ENCODE measurements around the gene ABHD10.

Gene ABHD10

GRCh38 chr3:112001526-112001925 lies 22.7 kb downstream of the ABHD10 start:
- DNase-seq (ENCODE audit: low spot score), result no peak

- DNase-seq (ENCODE audit: low spot score), result no peak
Measured at GRCh38 chr3:112002096-112002971, 23.5 kb downstream of the ABHD10 start.

- DNase-seq (ENCODE audit: low spot score), result no peak
Measured at GRCh38 chr3:112003321-112004080, 24.7 kb downstream of the ABHD10 start.

DNA sequence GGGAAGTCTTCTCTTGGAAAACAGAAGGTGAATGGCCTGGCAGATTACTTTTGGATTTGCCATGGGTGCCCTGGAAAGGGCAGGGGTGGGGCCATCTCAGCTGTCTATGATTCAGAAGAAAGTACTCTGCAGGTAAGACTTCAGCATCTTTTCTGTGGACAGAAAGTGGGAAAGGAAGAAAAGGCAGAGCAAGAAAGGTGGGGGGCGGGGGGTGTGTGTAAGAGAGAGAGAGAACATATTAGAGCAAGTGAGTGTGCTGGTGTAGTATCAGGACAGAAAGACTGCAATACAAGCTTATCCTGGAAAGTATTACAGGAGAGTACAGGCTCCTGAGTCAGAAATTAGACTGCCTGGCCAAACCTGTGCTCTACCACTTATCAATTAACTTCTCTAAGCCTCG lies 25.4 kb downstream of the ABHD10 start:
- no peak for DNase-seq (ENCODE audit: low spot score)

GRCh38 chr3:112004669-112005068 lies 25.8 kb downstream of the ABHD10 start:
- no peak for DNase-seq (ENCODE audit: low spot score)

DNA sequence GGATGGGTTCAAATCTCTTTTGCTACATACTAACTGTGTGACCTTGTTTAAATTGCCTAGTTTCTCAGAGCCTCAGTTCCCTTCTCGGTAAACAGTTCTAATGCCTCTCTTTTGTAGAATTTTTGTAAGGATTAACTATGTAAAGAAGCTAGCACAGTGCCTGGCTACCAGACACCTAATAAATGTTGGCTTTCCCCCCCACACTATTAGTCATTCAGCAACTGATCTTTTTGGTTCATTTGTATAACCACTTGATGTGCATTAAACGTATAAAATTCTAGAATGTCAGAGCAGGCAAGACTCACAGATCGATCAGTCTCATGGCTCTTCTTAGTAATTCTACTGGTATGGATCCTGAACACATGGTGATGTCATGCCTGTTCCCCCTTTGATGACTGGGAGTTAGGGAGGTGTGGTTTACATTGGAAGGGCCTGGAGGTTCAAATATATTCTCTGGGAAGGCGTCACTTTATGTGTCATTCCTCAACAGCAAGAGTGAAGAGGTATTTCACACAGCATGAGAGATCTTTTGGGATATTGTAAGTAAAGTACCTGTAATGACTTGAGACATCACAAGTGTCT lies 26.4 kb downstream of the ABHD10 start:
- DNase-seq (ENCODE audit: low spot score), result no peak

DNA sequence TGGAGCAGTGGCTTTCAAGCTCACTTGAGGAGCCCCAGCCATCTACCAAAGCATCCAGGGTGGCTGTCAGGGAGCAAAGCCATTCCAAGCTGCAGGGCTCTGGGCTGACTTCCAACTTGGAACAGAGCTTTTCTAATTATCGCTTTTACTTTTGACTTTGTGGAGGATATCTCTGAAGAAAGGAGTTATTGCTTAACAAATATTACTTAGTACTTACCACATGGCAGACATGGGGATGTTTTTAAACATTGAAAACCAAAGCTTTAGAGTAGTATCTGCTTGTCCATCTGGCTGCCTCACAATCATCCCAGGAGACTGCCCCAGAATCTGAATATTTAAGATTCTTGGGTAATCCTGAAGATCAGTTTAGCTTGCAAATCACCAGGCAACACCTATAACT lies 28.8 kb downstream of the ABHD10 start:
- DNase-seq (ENCODE audit: low spot score), result no peak

GRCh38 chr3:112009670-112010069 lies 30.8 kb downstream of the ABHD10 start:
- no peak for DNase-seq (ENCODE audit: low spot score)

GRCh38 chr3:112010636-112011035 lies 31.8 kb downstream of the ABHD10 start:
- no peak for DNase-seq (ENCODE audit: low spot score)

DNA sequence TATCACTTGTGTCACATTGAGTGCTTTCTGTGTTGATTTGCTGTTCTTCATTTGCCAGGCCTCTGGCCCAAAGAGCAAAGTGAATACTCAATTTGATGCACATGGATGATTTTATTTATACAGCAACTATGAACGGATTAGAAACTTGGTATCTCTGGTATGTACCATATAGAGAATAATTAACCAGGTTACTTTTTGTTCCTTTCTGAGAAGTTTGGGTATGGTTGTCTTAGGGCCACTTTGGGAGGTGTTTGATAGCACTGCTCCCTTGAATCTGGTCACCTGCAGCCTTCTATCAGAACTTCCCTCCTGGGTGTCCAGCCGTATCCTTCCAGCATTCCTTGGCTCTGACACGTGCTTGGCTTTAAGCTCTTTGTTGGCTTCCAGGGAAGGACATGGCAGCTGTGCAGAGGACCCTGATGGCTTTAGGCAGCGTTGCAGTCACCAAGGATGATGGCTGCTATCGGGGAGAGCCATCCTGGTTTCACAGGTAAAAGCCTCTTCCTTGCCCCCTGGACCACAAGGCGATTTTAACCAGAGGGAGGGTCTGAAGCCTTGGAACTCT lies 32.6 kb downstream of the ABHD10 start:
- no peak for DNase-seq (ENCODE audit: low spot score)

DNA sequence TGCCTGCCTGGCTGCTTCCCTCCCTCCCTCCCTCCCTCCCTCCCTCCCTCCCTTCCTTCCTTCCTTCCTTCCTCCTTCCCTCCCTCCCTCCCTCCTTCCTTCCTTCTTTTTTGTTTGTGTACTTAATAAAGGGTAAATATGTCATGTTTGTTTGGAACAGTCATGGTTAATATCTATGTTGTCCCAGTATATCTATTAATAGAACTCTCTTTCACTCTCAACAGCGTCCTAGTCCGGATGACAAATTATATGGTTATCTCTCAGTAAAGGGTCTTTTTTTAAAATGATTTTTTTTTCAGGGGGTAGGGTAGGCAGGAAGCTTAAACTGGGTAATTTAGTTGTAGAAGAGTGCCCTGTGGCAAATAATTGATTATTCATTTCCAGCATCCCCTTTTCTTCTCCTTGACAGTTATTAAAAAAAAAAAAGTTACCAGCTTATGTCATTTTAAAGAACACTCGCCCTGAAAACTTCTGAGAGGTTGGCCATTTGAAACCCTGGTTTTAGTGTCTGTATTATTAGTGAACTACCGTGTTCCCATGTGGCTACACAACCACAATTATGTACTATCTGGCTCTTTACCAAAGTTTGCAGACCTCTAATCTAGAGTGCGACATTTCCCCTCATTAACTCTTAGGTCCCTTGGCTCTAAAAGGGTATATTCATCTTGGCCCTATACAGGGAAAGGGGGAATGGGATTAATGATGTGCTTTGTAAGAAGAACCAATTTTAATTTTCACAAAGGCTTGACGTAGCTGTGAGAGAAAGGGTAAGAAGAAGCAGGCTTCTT lies 33.6 kb downstream of the ABHD10 start:
- DNase-seq (ENCODE audit: low spot score), result no peak

DNA sequence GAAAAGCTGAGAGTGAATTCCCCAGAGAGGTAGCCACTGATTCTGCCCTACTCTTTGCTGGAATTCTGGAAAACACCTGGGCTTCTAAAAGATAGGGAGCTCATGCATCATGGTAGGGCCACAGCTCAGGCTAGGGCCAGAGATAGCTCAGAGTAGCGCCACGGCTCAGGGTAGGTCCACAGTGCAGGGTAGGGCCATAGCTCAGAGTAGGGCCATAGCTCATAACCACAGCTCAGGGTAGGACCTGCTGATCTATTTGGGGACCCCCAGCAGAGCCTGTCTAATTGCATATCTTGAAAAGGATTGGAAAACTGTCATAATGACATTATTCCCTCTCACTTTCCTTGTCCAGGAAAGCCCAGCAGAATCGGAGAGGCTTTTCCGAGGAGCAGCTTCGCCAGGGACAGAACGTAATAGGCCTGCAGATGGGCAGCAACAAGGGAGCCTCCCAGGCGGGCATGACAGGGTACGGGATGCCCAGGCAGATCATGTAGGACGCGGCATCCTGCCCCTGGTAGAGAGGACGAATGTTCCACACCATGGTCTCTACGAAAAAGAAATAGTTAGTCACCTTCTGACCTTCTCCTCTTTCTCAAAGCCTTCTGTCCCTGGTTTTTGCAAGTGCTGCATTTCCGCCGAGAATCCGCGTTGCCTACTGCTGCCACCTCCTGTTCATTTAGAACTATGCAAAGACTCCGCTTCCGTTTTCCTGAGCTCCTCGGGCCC lies 34.4 kb downstream of the ABHD10 start:
- peak; percentile 6 for DNase-seq (ENCODE audit: low spot score)

DNA sequence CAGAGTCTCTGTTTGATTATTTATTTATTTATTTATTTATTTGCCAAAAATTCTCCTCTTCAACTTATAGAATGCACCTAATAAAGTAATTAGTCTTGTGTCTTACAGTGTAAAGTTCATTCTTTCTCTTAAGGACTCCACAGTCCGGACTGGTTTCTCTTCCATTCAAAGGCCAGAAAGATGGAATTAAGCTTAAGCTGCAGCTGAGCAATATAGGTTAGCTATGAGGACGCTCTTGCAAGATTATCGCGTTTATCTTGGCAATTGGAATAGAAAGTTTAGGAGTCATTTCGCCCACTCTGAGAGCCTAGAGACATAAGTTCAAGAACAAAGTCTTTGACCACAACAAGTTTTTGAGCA lies 34.9 kb downstream of the ABHD10 start:
- DNase-seq (ENCODE audit: low spot score), result no peak

DNA sequence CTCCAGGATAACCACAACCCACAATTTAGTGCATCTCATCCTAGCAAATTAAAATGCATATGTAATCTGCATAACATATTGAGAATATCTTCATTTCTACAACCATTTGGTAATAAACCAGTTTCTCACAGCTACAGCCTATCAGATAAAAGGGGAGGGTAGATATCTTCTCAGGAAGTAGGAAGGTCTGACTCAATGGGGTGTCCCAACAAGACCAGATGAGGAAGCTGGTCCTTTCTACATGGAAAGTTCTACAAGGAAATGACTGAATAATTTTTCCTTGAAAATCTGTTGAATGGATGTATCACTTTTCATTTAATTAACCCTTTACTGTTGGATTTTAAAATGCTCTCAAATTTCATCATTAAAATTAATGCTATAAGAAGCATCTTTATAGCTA lies 38.3 kb downstream of the ABHD10 start:
- DNase-seq (ENCODE audit: low spot score), result no peak

GRCh38 chr3:112018712-112019111 lies 39.9 kb downstream of the ABHD10 start:
- no peak for DNase-seq (ENCODE audit: low spot score)

GRCh38 chr3:112019716-112020115 lies 40.9 kb downstream of the ABHD10 start:
- no peak for DNase-seq (ENCODE audit: low spot score)

DNA sequence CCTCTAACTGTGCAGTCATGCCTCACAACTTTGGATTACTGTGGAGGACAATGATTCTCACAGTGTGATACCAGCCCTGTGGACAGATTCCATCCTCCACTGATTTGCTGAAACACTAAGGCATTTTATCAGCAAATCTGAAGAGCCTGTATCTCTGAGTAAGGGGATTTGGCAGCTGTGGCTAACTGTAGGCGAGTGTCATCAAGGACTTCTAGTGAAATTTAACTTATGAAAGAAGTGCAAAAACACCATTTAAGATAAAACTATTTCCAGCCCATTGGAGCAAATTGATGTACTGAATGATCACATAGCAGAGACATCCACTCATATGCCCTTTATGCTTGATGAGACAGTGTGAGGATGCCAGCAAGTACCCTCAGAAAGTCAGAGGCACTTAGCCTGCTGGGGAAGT lies 41.9 kb downstream of the ABHD10 start:
- no peak for DNase-seq (ENCODE audit: low spot score)

- no peak for DNase-seq (ENCODE audit: low spot score)
Measured at GRCh38 chr3:112027142-112027541, 48.3 kb downstream of the ABHD10 start.

GRCh38 chr3:112027826-112028225 lies 49.0 kb downstream of the ABHD10 start:
- DNase-seq (ENCODE audit: low spot score), result no peak

GRCh38 chr3:112030901-112031300 lies 52.1 kb downstream of the ABHD10 start:
- DNase-seq (ENCODE audit: low spot score), result no peak

DNA sequence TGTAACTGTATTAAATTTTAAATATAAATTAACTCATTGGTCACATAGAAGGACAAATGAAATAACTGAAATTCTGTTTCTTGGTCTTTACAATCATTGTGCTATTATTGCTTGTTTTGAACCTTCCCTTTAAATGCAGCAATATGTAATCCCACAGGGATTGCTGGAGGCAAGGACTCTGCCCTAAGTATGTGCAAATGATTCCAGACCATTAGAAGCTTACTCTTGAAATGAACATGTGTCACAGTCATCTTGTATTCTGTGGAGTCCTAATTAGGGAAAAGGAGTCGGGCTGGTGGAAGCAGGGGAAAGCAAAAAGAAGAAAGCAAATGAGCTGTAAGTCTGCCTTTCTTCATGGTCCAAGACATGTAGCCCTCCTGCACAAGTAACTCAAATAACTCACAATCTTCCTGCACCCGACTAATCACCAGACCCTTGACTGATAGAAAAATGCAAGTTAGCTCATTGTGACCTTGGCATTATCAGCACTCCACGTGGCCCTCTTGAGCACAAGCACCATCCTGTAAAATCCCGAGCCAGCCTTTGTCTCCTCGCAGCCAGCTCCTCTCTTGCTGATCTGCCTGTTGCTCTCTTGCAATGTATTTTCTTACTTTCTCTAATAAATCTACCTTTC lies 53.4 kb downstream of the ABHD10 start:
- DNase-seq (ENCODE audit: low spot score), result no peak

Data from hematopoietic multipotent progenitor cell treated with erythropoietin and hydrocortisone succinate and interleukin-3 and kit ligand, for 17 days (in vitro differentiated cells).